H1 (cell line): ENCODE results near the gene ELL2. TPM values are rescaled to one million over a fixed set of nuclear protein-coding genes. Genes with fewer than 3 reads are reported as not detected.
"Not testable (repeated sequence)": the region's sequence is repeated elsewhere in the genome, so short reads cannot be mapped to it uniquely, and the experiment has no call there.

Source experiments
- CTCF ChIA-PET: fragments of 300-600 bp; sonication (Branson Sonifier 250); formaldehyde crosslinking; loops from one replicate; lab custom pipeline; 2021; ENCODE audit not compliant: partially characterized antibody; lab: Charles Lee
- POLR2A ChIA-PET: fragments of 300-600 bp; sonication (Branson Sonifier 250); formaldehyde crosslinking; loops from one replicate; lab custom pipeline; 2021; ENCODE audit warnings: inconsistent platforms; ENCODE audit not compliant: partially characterized antibody; lab: Charles Lee
- DNase-seq, 2 experiments: peaks; one replicate each; pipeline versions ENCODE4 v3.0.0 to v3.0.0-alpha.2; 2010 to 2022; ENCODE audit warnings: low spot score in 2 of 2, low read depth in 1 of 2, mixed read lengths in 1 of 2
- FAIRE-seq: peaks from 2 replicates; lab custom pipeline; 2011; peaks lifted over from hg19 to GRCh38; lab: Jason Lieb, UNC
- H2AFZ ChIP-seq: 2 replicates; pipeline ENCODE4 v1.8.1; 2012; ENCODE audit warnings: low read length, inconsistent platforms
- H2AK5ac ChIP-seq: 2 replicates; pipeline ENCODE4 v1.6.1; 2013; ENCODE audit warnings: low read depth, low read length
- H2BK120ac ChIP-seq: replicated peaks from 2 replicates; pipeline ENCODE3; 2013; ENCODE audit warnings: low read depth, low read length, inconsistent platforms
- H2BK12ac ChIP-seq: 2 replicates; pipeline ENCODE4 v1.6.1; 2013; ENCODE audit warnings: low read depth, low read length
- H2BK15ac ChIP-seq: 2 replicates; pipeline ENCODE4 v1.6.1; 2013; ENCODE audit warnings: low read length
- H2BK20ac ChIP-seq: 2 replicates; pipeline ENCODE4 v1.6.1; 2013; ENCODE audit warnings: low read length
- H2BK5ac ChIP-seq: 2 replicates; pipeline ENCODE4 v1.6.1; 2013; ENCODE audit warnings: low read depth, low read length
- H3K14ac ChIP-seq: 2 replicates; pipeline ENCODE4 v1.6.1; 2013; ENCODE audit warnings: inconsistent platforms; ENCODE audit not compliant: insufficient read length
- H3K18ac ChIP-seq: 2 replicates; pipeline ENCODE4 v1.6.1; 2013; ENCODE audit warnings: low read length; ENCODE audit errors: extremely low read depth
- H3K23ac ChIP-seq: 2 replicates; pipeline ENCODE4 v1.6.1; 2013; ENCODE audit warnings: inconsistent platforms; ENCODE audit not compliant: insufficient read length
- H3K23me2 ChIP-seq: 2 replicates; pipeline ENCODE4 v1.6.1; 2013; ENCODE audit warnings: low read depth, low read length
- H3K27ac ChIP-seq: 2 replicates; pipeline ENCODE4 v1.6.1; 2011; ENCODE audit warnings: low read depth, low read length, inconsistent platforms
- H3K27me3 ChIP-seq, 4 experiments: replicated peaks in 1 of 4; 1 replicate in 1 of 4; 2 replicates in 3 of 4; pipeline versions ENCODE4 v1.6.1 to v1.8.1; 2011 to 2013; ENCODE audit warnings: low read length in 3 of 4, mild to moderate bottlenecking in 3 of 4, inconsistent platforms in 2 of 4, mixed read lengths in 2 of 4, moderate library complexity in 1 of 4; ENCODE audit not compliant: control insufficient read depth in 3 of 4, insufficient read depth in 3 of 4; ENCODE audit errors: extremely low read depth in 1 of 4
- H3K36me3 ChIP-seq, 4 experiments: 2 replicates each; pipeline versions ENCODE4 v1.6.1 to v1.8.1; 2011 to 2013; ENCODE audit warnings: mild to moderate bottlenecking in 4 of 4, low read length in 3 of 4, moderate library complexity in 2 of 4, control low read depth in 1 of 4, inconsistent platforms in 1 of 4; ENCODE audit not compliant: insufficient read depth in 4 of 4, control insufficient read depth in 2 of 4
- H3K4ac ChIP-seq: replicated peaks from 2 replicates; pipeline ENCODE3; 2013; ENCODE audit warnings: low read length, low read depth, mixed read lengths, inconsistent platforms; ENCODE audit not compliant: insufficient read length
- H3K4me1 ChIP-seq, 4 experiments: replicated peaks in 1 of 4; 1 replicate in 1 of 4; 2 replicates in 3 of 4; pipeline versions ENCODE4 v1.6.1 to v1.8.1; 2011 to 2013; ENCODE audit warnings: low read length in 3 of 4, inconsistent platforms in 2 of 4, mixed read lengths in 1 of 4; ENCODE audit not compliant: insufficient read depth in 4 of 4, control insufficient read depth in 3 of 4
- H3K4me2 ChIP-seq, 2 experiments: 2 replicates each; pipeline versions ENCODE4 v1.6.1 to v1.8.1; 2011 to 2013; ENCODE audit warnings: low read depth in 2 of 2, low read length in 2 of 2, control low read depth in 1 of 2, inconsistent platforms in 1 of 2, mild to moderate bottlenecking in 1 of 2; ENCODE audit not compliant: insufficient read depth in 1 of 2
- H3K4me3 ChIP-seq, 4 experiments: fragments of 200-600, 300-600 bp in 1 of 4; sonication (generic), shearing (Covaris generic), sonication (Bioruptor Twin) in 1 of 4; 2 replicates each; pipeline versions ENCODE4 v1.5.1 to v1.8.1; 2011 to 2016; ENCODE audit warnings: low read length in 4 of 4, low read depth in 3 of 4, control low read depth in 2 of 4, inconsistent platforms in 2 of 4, mild to moderate bottlenecking in 2 of 4, mixed read lengths in 1 of 4, moderate library complexity in 1 of 4; ENCODE audit not compliant: insufficient read depth in 2 of 4; ENCODE audit errors: extremely low read depth in 1 of 4
- H3K56ac ChIP-seq: replicated peaks from 2 replicates; pipeline ENCODE3; 2013; ENCODE audit warnings: low read depth, mild to moderate bottlenecking, mixed read lengths, low read length, inconsistent platforms; ENCODE audit not compliant: insufficient read length
- H3K79me1 ChIP-seq: 2 replicates; pipeline ENCODE4 v1.6.1; 2013; ENCODE audit warnings: low read depth, low read length, control low read depth
- H3K79me2 ChIP-seq, 2 experiments: 2 replicates each; pipeline versions ENCODE4 v1.6.1 to v1.8.1; 2012 to 2013; ENCODE audit warnings: low read length in 2 of 2, mild to moderate bottlenecking in 2 of 2, inconsistent platforms in 1 of 2; ENCODE audit not compliant: insufficient read depth in 2 of 2, control insufficient read depth in 1 of 2
- H3K9ac ChIP-seq, 4 experiments: replicated peaks in 1 of 4; 1 replicate in 1 of 4; 2 replicates in 3 of 4; pipeline versions ENCODE4 v1.6.1 to v1.8.1; 2011 to 2013; ENCODE audit warnings: low read depth in 3 of 4, low read length in 3 of 4, control low read depth in 2 of 4, mild to moderate bottlenecking in 2 of 4, moderate library complexity in 2 of 4, inconsistent platforms in 1 of 4; ENCODE audit errors: extremely low read depth in 1 of 4
- H3K9me3 ChIP-seq, 2 experiments: 2 replicates each; pipeline versions ENCODE4 v1.6.1 to v1.8.1; 2012 to 2013; ENCODE audit warnings: mild to moderate bottlenecking in 2 of 2, moderate library complexity in 2 of 2, control low read depth in 1 of 2, inconsistent platforms in 1 of 2, low read depth in 1 of 2, low read length in 1 of 2, mixed read lengths in 1 of 2; ENCODE audit not compliant: insufficient read depth in 2 of 2
- H4K20me1 ChIP-seq, 2 experiments: replicated peaks in 1 of 2; 2 replicates each; pipeline versions ENCODE3 to v1.8.1; 2011 to 2013; ENCODE audit warnings: inconsistent platforms in 2 of 2, low read length in 2 of 2, mild to moderate bottlenecking in 1 of 2; ENCODE audit not compliant: insufficient read depth in 2 of 2, control insufficient read depth in 1 of 2
- H4K5ac ChIP-seq: 2 replicates; pipeline ENCODE4 v1.6.1; 2013; ENCODE audit warnings: low read length, low read depth, mixed read lengths, inconsistent platforms; ENCODE audit not compliant: insufficient read length
- H4K8ac ChIP-seq: 2 replicates; pipeline ENCODE4 v1.8.0; 2013; ENCODE audit warnings: mild to moderate bottlenecking, moderate library complexity, low read length, inconsistent platforms; ENCODE audit not compliant: insufficient read depth; ENCODE audit errors: extremely low read depth
- H4K91ac ChIP-seq: replicated peaks from 2 replicates; pipeline ENCODE3; 2013; ENCODE audit warnings: low read length, mixed read lengths, inconsistent platforms; ENCODE audit not compliant: insufficient read length
- WGBS, 2 experiments: shearing (Covaris generic) in 1 of 2; methylation state at CpG; one replicate each; pipeline versions ENCODE4 v1.1.6 to v1.1.7; 2013 to 2015; ENCODE audit warnings: low lambda C conversion rate in 2 of 2, mixed read lengths in 2 of 2, inconsistent platforms in 1 of 2, low coverage in 1 of 2, missing lambda C conversion rate in 1 of 2; ENCODE audit not compliant: insufficient replicate concordance in 2 of 2, insufficient coverage in 1 of 2, insufficient read length in 1 of 2; ENCODE audit errors: extremely low coverage in 1 of 2, missing lambda C conversion rate in 1 of 2; 5-methylcytosine and 5-hydroxymethylcytosine counted together
- polyA plus RNA-seq, 7 experiments: library from polyadenylated mRNA; depleted of rRNA in 3 of 7; stranded (reverse) in 5 of 7; unstranded in 2 of 7; fragments of >200 nt in 5 of 7; fragments of 200-250 nt in 2 of 7; gene quantifications; 1 replicate in 5 of 7; 2 replicates in 1 of 7; 4 replicates in 1 of 7; pipeline versions ENCODE4 v1.2.1 to v1.2.3, GENCODE V29; 2011 to 2013; ENCODE audit warnings: missing spikeins in 2 of 7, mixed read lengths in 2 of 7
- total RNA-seq: library from RNA; stranded (reverse); fragmentation: NEBNext Ultra II Directional; extraction: Animal tissue kit (Norgen Biotek cat#: 25700); gene quantifications from 2 replicates; pipeline ENCODE4 v1.2.1, GENCODE V29; 2021

ELL2 gene
- total and polyA plus RNA-seq, 2 of the 8 experiments (the other 6 are each of a cell fraction or from before 2014, with no cell fraction given) = 6.3 to 29.4 TPM

DNA sequence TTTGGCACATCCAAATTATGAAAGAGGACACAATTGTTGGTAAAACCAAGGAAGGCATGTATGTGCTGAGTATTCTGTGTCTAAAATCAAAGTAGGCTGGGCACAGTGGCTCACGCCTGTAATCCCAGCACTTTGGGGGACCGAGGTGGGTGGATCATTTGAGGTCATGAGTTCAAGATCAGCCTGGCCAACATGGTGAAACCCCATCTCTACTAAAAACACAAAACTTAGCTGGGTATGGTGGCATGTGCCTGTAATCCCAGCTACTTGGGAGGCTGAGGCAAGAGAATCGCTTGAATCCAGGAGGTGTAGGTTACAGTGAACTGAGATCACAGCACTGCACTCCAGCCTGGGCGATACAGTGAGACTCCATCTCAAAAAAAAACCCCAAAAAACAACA is 124.7 kb downstream of the ELL2 start:
- not testable (repeated sequence) for H2BK15ac ChIP-seq, H3K79me2 ChIP-seq, H3K4me2 ChIP-seq, H3K56ac ChIP-seq, H3K14ac ChIP-seq, H3K27ac ChIP-seq, H3K4ac ChIP-seq, H3K18ac ChIP-seq, H4K91ac ChIP-seq, H3K9me3 ChIP-seq, H3K23me2 ChIP-seq, H4K8ac ChIP-seq, H3K4me3 ChIP-seq, H3K23ac ChIP-seq, H2BK120ac ChIP-seq, H2AK5ac ChIP-seq, H3K79me1 ChIP-seq, H2BK20ac ChIP-seq, H4K20me1 ChIP-seq, H4K5ac ChIP-seq, H3K9ac ChIP-seq, H2BK5ac ChIP-seq, H2BK12ac ChIP-seq, H3K36me3 ChIP-seq, H3K27me3 ChIP-seq, H2AFZ ChIP-seq, H3K4me1 ChIP-seq, DNase-seq, FAIRE-seq
- ChIA-PET POLR2A (interaction anchor here (1.5 kb wide), 1 partner anchor 29 kb away, joined by 3 read pairs; no protein-coding TSS in a partner anchor), CTCF (interaction anchor here (0.8 to 3.9 kb wide), 9 partner anchors 9 to 75 kb away, joined by 3 to 24 read pairs (median 5); partner anchors contain the start of gene GLRX)
- WGBS, 2 experiments = 98% methylated on average over 4 of the region's 4 CpGs; no CpG with 5 or more reads in 1 of the 2 experiments
